ENCODE results near the gene PDIK1L. TPM values are rescaled to one million over a fixed set of nuclear protein-coding genes. Genes with fewer than 3 reads are reported as not detected.

The PDIK1L gene
- total RNA-seq, 2 experiments from 2014 or later = 21.0 to 25.8 TPM

DNA sequence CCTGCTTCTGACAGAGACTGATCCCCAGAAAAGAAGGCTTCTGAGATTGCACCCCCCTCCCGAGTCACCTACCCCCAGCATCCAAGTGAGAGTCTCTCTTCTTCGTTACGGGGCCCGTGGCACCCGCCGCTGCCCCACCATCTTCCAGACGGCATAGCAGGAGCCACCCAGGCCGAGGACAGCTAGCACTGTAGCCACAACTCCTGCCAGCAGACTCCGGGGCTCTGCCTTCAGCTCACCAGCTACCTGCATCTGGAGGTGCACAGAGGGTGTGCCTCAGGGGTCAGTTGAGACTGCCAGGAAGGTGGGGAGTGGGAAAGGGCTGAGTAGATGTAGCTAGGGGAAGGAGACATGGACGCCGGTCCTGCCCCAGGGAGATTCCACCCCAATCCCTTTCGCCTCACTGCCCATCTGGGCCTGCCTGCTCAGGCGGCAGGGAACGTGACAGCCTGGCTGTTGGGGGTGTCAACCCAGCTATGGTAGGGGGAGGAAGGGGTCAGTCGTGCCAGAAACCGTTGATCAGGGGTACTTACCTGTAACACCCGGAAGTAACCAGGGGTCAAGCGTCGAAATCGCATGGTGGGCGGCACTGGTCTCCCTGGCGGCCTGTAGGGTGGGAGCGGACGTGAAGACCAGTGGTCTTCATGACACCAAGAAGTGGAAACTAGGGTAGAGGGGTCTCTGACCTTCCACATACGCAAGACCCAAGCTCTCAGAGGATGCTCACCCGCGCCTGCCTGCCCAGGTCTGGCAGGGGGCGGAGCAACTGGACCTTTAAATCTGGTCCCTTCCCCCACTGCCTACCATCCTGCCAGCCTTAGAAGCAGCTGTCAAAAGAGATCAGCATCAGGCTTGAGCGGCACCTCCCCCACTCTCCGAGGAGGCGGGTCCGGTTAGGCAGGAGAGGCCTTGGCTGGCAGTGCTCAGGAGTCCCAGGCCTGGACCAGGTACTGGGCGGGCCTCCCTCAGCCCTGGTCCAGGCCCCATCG is 59.8 kb downstream of the PDIK1L start, which contains the start of gene ZNF593OS:
ZNF593OS (minus strand) TSS at position 749 of the 989 bp plus-strand sequence; CDS start at position 578, 171 bp downstream.
- peak within 1 kb of the TSS; percentile 88 for H3K27ac Mint-ChIP-seq
- DNase-seq = no peak
- CTCF ChIA-PET = interaction anchor here (1.0 to 3.5 kb wide), 7 partner anchors 10 to 135 kb away, joined by 4 to 12 read pairs (median 11); partner anchors contain the start of gene FAM110D
- H3K9me3 Mint-ChIP-seq = no peaks in the 10 kb centered on the region
- H3K4me1 Mint-ChIP-seq = peaks cover 25% of the 10 kb centered on the region
- peak within 1 kb of the TSS; percentile 82 for H3K4me3 Mint-ChIP-seq
- H3K27me3 Mint-ChIP-seq = peaks cover 8% of the 10 kb centered on the region
- peaks cover 2% of the 10 kb centered on the region for H3K36me3 Mint-ChIP-seq (ENCODE audit: low read depth)
- POLR2A ChIA-PET = no interaction called here

Other genes starting within 250 kb of the PDIK1L start
- gene PAQR7, start 236.1 kb upstream of the PDIK1L start, total RNA-seq = under 1 TPM; 0.52 to 0.87 TPM
- gene STMN1, start 205.4 kb upstream of the PDIK1L start, total RNA-seq = 1,000 to 10,000 TPM in 1 of 2 experiments, 100 to 1,000 TPM in 1; 800 to 1,022 TPM
- gene PAFAH2, start 113.8 kb upstream of the PDIK1L start, total RNA-seq = 10 to 100 TPM; 10.1 to 11.9 TPM
- not detected for gene EXTL1, start 90.0 kb upstream of the PDIK1L start, total RNA-seq
- gene SLC30A2, start 65.7 kb upstream of the PDIK1L start, total RNA-seq = not detected
- gene TRIM63, start 44.2 kb upstream of the PDIK1L start, total RNA-seq = under 1 TPM; 0.10 TPM
- not detected for gene FAM110D, start 47.3 kb downstream of the PDIK1L start, total RNA-seq
- not detected for gene C1orf232, start 57.1 kb downstream of the PDIK1L start, total RNA-seq
- 10 to 100 TPM; 27.3 to 28.6 TPM for gene ZNF593, start 58.1 kb downstream of the PDIK1L start, total RNA-seq
- gene ZNF593OS, start 60.0 kb downstream of the PDIK1L start, total RNA-seq = not detected
- 1 to 10 TPM; 6.4 to 7.5 TPM for gene CNKSR1, start 65.7 kb downstream of the PDIK1L start, total RNA-seq
- gene CATSPER4, start 78.8 kb downstream of the PDIK1L start, total RNA-seq = not detected
- gene CEP85, start 122.4 kb downstream of the PDIK1L start, total RNA-seq = 10 to 100 TPM; 46.9 to 49.0 TPM
- 100 to 1,000 TPM; 606 to 707 TPM for gene SH3BGRL3, start 168.3 kb downstream of the PDIK1L start, total RNA-seq
- gene UBXN11, start 194.8 kb downstream of the PDIK1L start, total RNA-seq = 10 to 100 TPM; 48.6 to 51.3 TPM
- 1,000 to 10,000 TPM; 1,663 to 1,924 TPM for gene CD52, start 206.1 kb downstream of the PDIK1L start, total RNA-seq
- gene CRYBG2, start 242.3 kb downstream of the PDIK1L start, total RNA-seq = 1 to 10 TPM; 2.2 to 2.6 TPM

All from activated CD4-positive, alpha-beta T cell treated with anti-CD3 and anti-CD28 coated beads, Interleukin-2, amount 10 ng/mL, durations not matched to agents 7 days and 5 days (primary cell).